NCI-H146 treated with DMSO at 0.1 percent for 48 hours (cell line): ENCODE results near the gene ASPDH.

Experiments
- DNase-seq: peaks from one replicate; lab custom pipeline; 2025; ENCODE audit not compliant: unreplicated experiment; lab: John Stamatoyannopoulos, UW

Gene ASPDH

DNA sequence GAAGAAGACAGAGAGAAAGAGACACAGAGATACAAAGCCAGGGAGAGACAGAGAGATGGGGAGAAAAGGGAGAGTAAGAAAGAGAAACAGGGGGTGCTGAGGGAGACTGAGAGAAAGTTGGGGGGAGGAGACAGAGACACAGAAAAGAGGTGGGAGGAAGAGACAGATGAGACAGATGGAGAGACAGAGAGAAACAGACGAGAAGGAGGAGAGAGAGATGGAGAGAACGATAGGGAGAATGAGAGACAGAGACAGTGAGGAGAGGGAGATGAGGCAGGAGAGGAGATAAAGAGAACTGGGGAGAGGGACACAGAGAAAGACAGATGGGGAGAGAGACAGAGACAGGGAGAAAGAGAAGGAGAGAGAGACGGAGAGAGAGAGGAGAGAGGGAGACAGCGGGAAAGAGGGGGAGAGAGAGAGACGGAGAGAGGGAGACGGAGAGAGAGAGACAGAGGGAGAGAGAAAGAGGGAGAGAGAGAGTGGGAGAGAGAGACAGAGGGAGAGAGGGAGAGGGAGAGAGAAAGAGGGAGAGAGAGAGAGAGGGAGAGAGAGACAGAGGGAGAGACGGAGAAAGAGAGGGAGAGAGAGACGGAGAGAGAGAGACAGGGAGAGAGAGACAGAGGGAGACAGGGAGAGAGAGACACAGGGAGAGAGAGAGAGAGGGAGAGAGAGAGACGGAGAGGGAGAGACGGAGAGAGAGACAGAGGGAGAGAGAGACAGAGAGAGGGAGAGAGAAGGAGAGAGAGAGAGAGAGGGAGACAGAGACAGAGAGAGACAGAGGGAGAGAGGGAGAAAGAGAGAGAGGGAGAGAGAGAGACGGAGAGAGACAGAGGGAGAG lies 15.3 kb downstream of the ASPDH start:
- no peak for DNase-seq

DNA sequence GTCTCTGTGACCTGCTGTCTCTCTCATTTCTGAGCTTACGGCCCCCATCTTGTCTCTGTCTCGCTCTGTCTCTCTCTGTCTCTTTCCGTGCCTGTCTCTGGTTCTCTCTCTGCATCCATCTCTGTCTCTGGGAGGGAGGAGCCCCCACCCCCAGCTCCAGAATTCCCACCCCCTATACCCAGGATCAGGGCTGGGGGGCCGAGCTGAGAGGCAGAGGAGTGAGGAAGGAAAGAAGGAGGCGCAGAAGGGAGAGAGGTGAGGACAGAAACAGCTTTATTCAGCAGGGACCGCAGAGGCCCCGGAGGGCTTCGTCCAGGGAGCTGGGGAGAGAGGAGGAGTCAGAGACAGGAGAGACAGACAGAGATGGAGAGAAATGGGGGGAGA lies 16.7 kb downstream of the ASPDH start:
- no peak for DNase-seq

DNA sequence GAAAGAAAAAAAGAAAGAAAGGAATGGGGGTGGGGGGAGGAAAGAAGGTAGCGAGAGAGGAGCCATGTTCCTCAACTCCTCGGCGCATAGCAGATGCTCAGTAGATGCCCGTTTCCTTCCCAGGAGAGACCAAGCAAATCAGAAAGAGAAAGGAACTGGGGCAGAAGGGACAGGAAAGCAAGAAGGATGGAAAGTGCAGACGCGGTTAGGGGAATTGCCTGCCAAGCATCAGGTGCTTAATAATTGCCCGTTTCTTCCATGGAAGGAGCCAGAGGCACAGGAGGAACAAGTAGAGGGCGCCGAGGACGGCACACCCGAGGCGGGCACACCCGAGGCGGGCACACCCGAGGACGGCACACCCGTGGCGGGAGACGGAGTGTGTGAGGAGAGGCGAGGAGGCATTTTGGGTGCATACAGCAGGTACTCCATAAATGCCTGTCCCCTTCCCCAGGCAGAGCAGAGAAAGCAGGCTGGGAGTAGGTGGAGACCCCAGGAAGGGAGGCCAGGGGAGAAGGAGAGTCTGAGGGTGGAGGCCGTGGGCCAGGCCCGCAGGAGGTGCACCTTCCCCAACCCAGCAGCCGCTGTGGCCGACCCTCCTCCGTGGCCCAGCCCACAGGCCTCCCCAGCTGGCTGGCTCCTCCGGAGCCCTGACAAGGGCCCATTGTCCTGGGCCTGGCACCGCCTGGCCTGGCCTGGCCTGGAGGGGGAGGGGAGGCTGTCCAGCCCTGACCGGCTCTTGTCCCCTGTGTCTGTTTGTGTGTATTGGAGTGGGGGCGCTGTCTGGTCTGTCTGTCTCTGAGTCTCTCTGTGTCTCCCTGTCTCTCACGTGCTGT lies 17.3 kb downstream of the ASPDH start:
- DNase-seq = no peak

DNA sequence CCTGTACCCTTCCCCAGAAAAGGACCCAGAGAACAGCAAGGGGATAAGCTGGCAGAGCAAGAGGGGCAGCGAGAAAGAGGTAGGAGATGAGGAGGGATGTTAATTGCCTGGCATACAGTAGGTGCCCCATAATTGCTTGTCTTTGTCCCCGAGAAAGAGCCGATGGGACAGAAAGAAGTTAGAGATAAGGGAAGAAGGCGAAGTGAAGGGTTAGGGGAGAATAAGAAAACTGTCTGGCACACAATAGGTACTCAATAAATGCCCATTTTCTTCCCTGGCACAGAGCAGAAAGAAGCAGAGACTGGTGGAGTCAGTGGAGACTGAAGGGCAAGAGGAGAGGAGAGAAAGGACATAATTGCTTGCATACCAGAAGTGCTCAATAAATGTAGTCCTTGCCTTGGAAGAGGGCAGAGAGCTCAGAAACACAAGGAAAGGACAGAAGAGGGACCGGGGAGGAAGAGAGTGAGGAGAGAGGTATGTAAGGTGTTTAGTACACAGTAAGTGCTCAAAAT lies 18.6 kb downstream of the ASPDH start:
- no peak for DNase-seq

DNA sequence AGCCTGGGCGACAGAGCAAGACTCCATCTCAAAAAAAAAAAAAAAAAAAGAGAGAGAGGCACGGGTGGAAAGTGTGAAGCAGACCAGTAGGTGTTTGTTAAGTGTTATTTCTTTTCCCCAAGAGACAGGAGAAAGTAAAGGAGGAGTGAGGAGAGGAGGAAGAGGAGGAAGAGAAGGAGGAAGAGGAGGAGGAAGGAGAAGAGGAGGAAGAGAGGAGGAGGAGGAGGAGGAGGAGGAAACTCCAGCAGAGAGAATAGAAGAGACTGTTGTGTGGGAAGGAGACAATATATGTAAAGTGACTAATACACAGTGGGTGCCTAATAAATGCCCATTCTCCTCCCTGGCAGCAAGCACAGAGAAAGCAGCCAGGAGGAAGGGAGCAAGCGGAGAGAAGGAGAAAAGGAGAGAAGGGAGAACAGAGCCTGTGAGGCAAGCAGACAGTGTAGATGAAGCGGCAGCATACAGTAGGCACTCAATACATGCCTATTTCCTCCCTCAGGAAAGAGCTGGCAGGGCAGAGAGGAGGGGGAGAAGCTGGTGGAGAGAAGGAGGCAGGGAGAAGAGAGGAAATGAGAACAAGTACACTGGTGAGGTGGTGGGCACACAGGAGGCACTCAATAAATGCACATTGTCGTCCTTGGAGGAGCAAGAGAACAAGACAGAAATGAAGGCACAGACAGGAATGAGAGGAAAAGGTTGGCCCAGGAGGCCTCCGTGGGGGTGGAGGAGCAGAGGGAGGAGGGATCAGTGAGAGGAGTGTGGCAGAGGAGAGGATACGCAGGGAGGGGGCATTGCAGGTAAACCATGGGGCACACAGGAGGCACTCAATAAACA lies 19.3 kb downstream of the ASPDH start:
- DNase-seq = no peak

DNA sequence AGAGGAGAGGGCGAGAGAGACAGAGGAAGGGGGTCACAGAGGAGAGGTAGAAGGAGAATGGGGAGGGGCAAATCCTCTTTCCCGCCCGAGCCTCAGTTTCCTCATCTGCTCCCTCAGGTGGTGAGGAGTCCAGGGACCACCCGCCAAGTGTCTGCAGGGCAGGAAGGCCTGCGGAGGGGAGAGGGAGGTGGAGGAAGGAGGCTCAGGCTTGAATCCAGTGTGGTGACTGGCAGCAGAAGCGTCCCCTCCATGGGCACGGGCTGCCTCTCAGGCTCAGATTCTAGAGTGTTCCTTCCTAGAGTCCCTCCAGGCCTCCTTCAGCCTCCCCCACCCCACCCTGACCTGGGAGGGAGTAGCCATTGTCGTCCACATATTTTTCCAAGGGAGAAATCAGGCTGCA lies 20.5 kb downstream of the ASPDH start:
- no peak for DNase-seq

DNA sequence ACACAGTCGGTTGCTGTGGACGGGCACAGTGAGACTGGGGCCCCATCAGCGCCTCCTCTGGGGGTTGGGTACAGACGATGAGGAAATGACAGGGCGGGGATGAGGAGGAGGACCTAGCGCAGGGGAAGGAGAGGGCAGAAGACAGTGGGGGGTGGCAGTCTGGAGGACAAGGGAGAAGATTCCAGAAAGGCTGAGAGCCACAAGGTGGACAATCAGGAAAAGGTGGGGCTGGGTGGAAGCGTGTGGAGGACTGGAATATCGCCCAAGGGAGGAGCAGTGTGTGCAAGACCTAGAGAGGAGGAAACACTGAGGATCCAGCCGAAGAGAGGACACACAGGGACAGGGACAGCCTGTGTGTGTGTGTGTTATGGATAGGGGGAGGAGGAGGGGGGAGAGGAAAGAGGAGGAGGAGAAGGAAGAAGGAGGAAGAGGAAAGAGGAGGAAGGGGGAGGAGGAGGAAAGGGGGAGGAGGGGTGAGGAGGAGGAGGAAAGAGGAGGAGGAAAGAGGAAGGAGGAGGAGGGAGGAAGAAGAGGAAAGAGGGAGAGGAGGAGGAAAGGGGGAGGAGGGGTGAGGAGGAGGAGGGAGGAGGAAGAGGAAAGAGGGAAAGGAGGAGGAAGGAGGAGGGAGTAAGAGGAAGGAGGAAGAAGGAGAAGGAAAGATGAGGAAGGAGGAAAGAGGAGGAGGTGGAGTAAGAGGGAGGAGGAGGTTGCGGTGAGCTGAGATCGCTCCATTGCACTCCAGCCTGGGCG lies 21.2 kb downstream of the ASPDH start:
- no peak for DNase-seq

DNA sequence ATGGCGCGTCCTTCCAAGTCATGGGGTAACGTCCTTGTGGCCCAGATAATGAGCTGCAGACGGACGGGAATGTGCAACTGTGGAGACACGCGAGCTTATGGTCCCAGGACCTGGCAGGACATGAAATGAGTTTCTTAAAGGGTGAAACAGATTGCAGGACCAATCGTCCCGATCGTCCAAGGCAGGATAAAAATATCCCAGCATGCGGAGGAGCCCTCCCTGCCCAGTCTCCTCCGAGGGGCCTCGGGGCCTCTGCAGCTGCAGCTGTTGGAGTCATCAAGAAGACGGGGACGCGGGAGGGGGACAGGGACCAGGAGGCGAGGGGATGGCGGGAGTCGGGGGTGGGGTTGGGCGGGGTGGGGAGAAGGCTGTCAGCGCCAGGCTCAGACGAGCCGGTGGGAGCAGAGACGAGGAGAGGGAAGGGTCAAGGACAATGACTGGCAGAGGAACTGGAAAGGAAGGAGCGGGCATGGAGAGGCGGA lies 22.7 kb downstream of the ASPDH start:
- DNase-seq = no peak

DNA sequence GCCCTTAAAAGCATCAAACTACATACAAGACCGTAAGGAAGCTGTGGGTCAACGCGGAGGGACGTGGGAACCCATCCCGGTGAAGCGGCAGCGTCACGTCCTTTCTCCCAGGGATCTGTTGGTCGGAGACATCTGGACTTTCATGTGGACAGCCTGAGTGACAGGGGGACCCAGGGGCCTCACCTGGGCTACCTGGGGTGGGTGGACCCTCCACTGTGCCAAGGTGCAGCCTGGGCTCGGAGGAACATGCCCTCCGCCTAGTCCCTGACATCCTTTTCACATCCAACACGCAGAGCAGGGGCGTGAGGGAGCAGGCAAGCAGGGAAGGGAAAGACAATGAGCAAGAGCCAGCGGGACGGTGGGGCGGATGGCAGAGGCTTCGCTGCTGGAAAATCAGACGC lies 23.3 kb downstream of the ASPDH start:
- DNase-seq = no peak

DNA sequence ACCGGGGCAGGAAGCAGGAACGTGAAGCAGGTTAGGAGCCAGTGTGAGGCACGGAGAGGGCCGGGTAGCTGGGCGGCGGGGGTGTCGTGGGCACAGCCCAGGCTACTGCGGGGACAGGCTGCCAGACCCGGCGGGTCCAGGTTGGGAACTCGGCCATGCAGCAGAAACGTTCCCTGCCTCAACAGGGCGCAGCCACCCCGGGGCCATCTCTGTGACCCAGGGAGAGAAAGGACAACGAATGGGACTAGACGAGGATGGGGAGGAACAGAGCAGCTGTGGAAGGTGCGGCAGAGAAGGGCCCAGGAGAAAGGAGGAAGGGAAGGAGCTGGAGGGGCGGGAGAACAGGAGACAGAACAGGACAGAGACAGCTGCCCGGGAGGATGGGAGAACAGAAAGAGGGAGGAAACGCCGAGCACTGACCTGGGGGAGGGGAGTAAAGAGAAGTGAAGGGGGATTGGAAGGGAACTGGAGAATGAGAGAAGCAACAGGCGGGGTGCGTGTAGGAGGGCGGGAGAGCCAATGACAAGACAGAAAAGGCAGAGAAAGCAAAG lies 24.2 kb downstream of the ASPDH start:
- DNase-seq = no peak

DNA sequence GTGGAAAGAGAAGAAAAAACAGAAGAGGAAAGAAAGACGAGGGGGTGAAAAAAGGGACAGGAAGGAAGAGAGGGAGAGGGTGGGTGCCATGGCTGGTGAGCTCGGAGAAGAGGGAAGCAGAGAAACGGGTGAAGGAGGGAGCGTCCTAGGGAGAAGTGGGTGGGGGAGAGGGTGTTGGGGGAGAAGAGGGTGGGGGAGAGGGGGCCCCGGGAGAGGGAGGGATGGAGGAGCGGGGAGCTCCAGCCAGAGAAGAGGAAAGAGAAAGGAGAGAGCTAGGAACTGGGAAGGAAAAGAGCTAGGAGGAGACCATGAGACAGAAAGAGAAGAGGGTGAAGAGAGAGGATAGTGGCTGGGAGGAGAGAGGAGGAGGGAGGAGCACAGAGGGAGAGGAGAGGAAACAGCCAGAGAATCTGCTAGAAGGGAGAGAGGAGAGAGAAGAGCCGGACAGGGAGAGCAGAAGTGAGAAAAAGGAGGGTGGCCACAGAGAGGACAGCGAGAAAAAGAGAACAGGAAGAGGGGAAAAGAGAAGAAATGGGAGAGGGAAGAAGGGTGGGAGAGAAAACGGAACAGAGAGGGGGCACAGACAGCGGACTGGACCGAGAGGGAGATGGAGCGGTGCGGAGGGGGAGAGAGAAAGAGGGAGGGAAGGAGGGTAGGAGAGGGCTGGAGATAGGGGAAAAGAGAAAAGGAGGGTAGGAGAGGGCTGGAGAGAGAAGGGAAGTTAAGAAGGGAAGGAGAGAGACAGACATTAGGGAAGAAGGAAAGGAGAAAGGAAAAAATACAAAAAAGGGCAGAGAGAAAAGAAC lies 25.1 kb downstream of the ASPDH start:
- DNase-seq = no peak

DNA sequence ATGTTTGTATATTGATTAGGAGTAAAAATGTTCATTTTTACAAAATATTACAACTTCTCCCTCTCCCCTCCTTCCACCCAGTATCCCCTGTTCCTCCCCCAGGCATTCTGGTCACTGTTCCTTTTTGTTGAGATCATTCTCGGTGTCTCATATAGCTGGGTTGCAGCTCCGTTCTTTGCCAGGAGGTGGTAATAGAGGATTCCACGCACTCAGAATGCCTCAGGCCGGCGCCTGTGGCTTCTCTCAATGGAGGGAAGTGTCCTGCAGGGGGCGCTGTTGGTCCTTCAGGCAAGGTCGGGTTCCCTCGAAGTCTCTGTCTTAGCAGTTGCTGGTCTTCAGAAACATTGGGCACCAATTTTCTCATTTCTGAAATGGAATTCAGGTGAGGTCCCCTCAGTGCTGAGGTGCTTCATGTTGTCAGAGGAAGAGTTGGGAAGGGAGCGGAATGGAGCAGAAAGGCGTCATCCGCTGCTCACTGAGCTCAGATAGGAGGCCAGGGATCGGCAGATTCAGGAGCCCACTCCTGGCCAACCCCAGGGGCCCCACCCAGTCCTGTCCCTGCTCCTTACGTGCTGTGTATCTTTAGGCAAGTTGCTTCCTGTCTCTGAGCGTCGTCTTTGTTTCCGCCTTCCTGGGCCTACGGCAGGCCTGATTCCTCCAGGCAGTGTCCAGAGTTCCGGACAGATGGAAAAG lies 26.7 kb downstream of the ASPDH start:
- no peak for DNase-seq

DNA sequence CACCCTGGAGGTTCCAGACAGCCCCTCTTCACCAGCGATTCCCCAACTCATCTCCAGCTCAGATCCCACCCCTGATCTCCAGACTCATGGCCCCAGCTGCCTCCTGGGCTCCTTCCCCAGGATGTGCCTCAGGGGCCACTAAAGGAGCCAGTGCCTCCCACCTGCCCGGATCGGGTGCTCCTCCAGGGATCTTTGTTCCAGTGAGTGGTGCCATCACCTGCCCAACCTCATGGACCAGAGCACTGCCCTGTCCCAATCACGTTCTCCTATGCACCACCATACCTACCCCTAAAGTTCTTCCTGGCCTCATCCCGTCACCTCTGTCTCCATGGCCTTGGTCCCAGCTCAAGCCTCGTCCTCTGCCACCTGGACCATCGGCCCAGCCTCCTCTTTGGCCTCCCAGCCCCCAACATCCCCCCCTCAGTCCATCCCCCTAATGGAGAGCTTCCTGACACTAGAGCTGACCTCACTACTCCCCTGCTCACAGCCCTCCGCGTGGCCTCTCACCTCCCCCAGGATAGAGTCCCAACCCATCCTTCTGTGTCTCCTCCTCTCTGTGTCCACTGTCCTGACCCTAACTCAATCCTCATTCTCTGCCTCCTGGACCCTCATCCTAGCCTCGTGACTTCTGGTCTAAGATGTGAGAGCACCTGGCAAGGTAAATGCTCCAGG lies 28.3 kb downstream of the ASPDH start:
- DNase-seq = no peak

DNA sequence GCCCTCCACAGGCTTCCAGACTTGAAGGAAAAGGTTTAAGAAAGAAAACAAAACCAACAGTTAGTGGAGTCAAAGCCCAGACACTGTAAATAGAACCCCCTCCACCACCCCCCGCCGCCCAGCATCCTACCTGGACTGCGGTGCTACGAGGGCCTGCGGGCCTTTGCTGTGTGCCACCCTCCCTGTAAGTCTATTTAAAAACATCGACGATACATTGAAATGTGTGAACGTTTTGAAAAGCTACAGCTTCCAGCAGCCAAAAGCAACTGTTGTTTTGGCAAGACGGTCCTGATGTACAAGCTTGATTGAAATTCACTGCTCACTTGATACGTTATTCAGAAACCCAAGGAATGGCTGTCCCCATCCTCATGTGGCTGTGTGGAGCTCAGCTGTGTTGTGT lies 30.8 kb downstream of the ASPDH start:
- no peak for DNase-seq

DNA sequence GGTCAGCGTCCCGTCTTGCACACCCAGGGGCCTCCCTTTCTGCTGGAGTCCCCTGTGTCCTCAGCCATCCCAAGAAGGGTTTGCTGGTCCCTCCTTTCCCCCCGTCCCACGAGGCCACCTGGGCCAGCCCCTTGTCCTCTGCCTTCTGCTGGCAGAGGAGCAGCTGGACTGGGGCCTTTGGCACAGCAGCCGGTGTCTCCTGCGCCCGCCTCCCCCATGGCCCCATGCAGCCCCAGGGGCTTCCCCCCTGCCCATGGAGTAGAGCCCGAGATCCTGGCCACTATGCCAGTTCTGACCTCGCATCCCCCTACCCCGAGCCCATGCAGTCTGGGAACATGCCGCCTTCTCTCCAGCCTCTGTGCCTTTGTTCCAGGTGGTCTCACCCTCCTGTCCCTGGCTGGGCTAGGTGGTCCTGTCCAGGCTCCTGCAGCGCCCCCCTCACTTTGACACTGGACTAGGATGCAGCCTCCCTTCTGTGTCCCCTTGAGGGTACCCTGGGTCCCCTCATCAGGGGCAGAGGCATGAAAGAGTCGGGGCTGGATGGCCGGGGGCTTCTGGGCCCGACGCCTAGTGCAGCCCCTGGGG lies 31.4 kb downstream of the ASPDH start:
- DNase-seq = no peak

DNA sequence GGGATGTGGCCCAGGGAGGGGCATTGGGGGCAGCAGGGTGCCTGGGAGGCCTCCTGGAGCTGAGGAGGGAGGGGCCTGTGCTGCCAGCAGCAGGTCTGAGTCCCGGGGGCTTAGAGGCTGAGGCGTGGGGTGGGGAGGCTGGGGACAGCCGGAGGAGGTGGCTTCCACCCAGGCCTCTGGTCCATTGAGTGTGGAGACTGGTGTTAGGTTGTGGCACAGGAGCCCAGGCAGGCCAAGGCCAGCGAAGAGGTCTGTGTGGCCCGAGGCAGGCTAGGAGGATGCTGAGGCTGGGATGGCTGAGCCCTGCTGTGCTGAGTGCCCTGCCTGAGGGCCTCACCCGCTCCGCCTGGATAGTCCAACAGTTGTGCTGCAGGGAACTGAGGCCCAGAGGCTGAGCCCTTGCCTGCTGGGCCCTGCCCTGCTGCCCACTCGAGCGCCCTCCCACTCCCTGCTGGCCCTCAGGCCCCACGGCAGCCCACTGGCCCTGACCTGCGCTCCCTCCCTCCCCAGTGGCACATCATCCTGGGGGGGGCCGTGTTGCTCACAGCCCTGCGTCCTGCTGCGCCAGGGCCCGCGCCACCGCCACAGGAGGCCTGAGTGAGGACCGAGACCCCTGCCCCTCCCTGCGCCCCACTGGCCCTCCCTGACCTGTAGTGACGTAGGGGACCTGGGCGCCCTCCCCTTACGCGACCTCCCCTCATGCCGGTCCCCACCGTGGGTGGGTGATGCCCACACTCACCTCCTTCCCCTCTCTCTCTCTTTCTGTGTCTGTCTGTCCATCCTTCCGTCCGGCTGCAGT lies 32.2 kb downstream of the ASPDH start:
- DNase-seq = no peak
